Measurements from ENCODE around the gene ELOVL2.

DNA sequence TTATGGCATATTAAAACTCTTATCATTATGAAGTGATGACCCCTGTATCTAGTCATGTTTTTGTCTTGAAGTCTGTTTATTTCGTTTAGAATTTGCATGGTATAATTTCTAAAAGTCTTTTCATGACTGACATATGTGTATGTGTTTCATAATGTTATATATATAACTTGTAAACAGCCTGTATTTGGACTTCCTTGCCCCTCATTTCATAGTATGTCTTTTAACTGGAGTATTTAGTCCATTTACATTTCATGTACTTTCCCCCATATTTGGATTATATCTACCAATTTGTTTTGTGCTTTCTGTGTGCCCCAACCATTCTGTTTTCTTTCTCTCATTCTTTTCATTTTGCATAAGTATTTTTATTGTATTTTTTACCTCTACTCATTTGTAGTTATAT is 98.3 kb downstream of the ELOVL2 start:
- TF ChIP-seq, protein P1, sequence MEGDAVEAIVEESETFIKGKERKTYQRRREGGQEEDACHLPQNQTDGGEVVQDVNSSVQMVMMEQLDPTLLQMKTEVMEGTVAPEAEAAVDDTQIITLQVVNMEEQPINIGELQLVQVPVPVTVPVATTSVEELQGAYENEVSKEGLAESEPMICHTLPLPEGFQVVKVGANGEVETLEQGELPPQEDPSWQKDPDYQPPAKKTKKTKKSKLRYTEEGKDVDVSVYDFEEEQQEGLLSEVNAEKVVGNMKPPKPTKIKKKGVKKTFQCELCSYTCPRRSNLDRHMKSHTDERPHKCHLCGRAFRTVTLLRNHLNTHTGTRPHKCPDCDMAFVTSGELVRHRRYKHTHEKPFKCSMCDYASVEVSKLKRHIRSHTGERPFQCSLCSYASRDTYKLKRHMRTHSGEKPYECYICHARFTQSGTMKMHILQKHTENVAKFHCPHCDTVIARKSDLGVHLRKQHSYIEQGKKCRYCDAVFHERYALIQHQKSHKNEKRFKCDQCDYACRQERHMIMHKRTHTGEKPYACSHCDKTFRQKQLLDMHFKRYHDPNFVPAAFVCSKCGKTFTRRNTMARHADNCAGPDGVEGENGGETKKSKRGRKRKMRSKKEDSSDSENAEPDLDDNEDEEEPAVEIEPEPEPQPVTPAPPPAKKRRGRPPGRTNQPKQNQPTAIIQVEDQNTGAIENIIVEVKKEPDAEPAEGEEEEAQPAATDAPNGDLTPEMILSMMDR (IDR thresholded peaks at IDR 0.05): no peak
- no peak for TF ChIP-seq POLR2A (IDR thresholded peaks at IDR 0.05)
- no peak for TF ChIP-seq POLR2AphosphoS5 (IDR thresholded peaks at IDR 0.05)
- TF ChIP-seq EP300 (IDR thresholded peaks at IDR 0.05): no peak

Measured in sigmoid colon (tissue), 4 donors.